Lung (tissue), 12 donors: ENCODE results near the gene KIAA0930. TPM values are rescaled to one million over a fixed set of nuclear protein-coding genes. Genes with fewer than 3 reads are reported as not detected.

Experiments used
- ATAC-seq: fragments of 200-7000 bp; cut with Tn5 transposase; one replicate; pipeline ENCODE4 v1.9.1; 2020; ENCODE audit warnings: moderate number of reproducible peaks; ENCODE audit not compliant: insufficient read depth, low FRiP score
- DNase-seq, 3 donors: peaks; one replicate each; pipeline ENCODE4 v3.0.0-alpha.2; 2013 to 2017
- H3K27ac ChIP-seq, 2 donors: one replicate each; pipeline ENCODE4 v1.5.1; 2013; ENCODE audit warnings: mild to moderate bottlenecking in 2 of 2, moderate library complexity in 2 of 2, control low read depth in 1 of 2, inconsistent platforms in 1 of 2, low read depth in 1 of 2, low read length in 1 of 2
- H3K27me3 ChIP-seq, 3 donors: one replicate each; pipeline ENCODE4 v1.5.1; 2013; ENCODE audit warnings: low read length in 2 of 3; ENCODE audit not compliant: control insufficient read depth in 3 of 3, insufficient read depth in 3 of 3
- H3K36me3 ChIP-seq, 4 donors: one replicate each; pipeline ENCODE4 v1.5.1; 2013; ENCODE audit warnings: low read length in 4 of 4, mild to moderate bottlenecking in 1 of 4, moderate library complexity in 1 of 4; ENCODE audit not compliant: control insufficient read depth in 4 of 4, insufficient read depth in 4 of 4
- H3K4me1 ChIP-seq, 5 donors: one replicate each; pipeline ENCODE4 v1.5.1; 2013; ENCODE audit warnings: low read length in 5 of 5, mild to moderate bottlenecking in 2 of 5, moderate library complexity in 1 of 5; ENCODE audit not compliant: control insufficient read depth in 5 of 5, insufficient read depth in 5 of 5
- H3K4me3 ChIP-seq: one replicate; pipeline ENCODE4 v1.5.1; 2013; ENCODE audit warnings: mild to moderate bottlenecking, control low read depth, moderate library complexity
- H3K9ac ChIP-seq, 2 donors: one replicate each; pipeline ENCODE4 v1.5.1; 2013; ENCODE audit warnings: low read length in 2 of 2, control low read depth in 1 of 2; ENCODE audit not compliant: insufficient read depth in 1 of 2
- H3K9me3 ChIP-seq, 4 donors: one replicate each; pipeline ENCODE4 v1.5.1; 2013; ENCODE audit warnings: low read length in 3 of 4, mild to moderate bottlenecking in 1 of 4, moderate library complexity in 1 of 4; ENCODE audit not compliant: control insufficient read depth in 4 of 4, insufficient read depth in 3 of 4
- WGBS, 2 donors: extraction: QIAGEN DNeasy Blood & Tissue Kit; methylation state at CpG; one replicate each; pipeline ENCODE4 v1.1.7; 2013; 5-methylcytosine and 5-hydroxymethylcytosine counted together
- polyA plus RNA-seq, 2 donors: library from polyadenylated mRNA; stranded (reverse); fragments of 200-250 nt; gene quantifications; one replicate each; pipeline ENCODE4 v1.2.1, GENCODE V29; 2013
- total RNA-seq, 2 donors: library from RNA; depleted of rRNA in 1 of 2; stranded (reverse); fragments of >200 nt in 1 of 2; gene quantifications; one replicate each; pipeline ENCODE4 v1.2.1, GENCODE V29; 2014 to 2021
- TF ChIP-seq, protein P1 (sequence below): IDR thresholded peaks from 2 replicates; pipeline ENCODE4 v1.5.1; 2012; ENCODE audit warnings: mild to moderate bottlenecking; ENCODE audit errors: control extremely low read depth, extremely low read depth
- donor health status: control.
- donor health status: control.
- donor health status: Bipolar disorder and iron deficiency.
- donor health status: healthy.
- donor health status: DM: yes; HTN: yes; CAD: no.

The KIAA0930 gene
- total and polyA plus RNA-seq, 4 donors: 25.9 to 67.3 (median 57.3) TPM

DNA sequence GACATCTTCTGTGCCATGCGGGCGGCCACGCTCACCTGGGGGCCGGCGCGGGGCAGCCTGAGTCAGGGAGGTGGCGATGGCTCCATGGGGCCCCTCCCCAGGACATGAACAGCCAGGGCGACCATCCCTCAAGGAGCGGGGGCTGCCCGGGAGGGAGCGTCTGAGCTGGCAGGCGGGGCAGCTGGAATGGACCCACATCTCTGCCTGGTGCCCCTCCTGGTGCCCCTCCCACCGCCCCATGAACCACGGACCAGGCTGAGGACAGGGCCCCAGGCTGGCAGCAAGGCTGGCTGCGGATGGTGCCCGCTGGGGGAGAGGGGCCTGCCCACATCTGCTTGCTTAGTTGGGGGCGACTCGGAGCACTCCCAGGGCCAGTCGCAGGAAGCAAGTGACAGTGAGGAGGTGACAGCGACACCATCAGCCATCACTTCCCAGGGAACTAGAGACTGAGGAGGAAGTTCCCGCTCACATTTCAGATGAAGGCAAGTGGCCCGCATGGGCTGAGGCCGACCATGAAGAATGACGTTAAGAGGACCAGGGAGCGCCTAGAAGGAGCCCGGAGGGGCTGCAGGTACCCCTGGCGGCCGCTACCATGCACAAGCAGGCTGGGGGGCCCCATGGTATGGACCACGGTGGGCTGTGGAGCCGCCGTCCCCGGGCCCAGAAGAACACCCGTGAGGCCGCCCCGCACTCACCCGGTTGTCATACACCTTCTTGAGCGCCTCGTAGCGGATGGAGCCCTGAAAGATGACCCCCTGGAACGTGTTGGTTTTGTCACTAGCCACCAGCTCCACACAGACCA lies 37.3 kb downstream of the KIAA0930 start:
- peaks cover 0 to 61% (median 4%) of the 10 kb centered on the region in 4 donors for H3K36me3 ChIP-seq
- no peaks in the 10 kb centered on the region for H3K27me3 ChIP-seq
- H3K27ac ChIP-seq: no peak overlapping the region
- DNase-seq (no peak), ATAC-seq (no peak)
- 92 to 96% methylated on average over 40 of the region's 40 CpGs for WGBS, 2 donors
- TF ChIP-seq, protein P1, sequence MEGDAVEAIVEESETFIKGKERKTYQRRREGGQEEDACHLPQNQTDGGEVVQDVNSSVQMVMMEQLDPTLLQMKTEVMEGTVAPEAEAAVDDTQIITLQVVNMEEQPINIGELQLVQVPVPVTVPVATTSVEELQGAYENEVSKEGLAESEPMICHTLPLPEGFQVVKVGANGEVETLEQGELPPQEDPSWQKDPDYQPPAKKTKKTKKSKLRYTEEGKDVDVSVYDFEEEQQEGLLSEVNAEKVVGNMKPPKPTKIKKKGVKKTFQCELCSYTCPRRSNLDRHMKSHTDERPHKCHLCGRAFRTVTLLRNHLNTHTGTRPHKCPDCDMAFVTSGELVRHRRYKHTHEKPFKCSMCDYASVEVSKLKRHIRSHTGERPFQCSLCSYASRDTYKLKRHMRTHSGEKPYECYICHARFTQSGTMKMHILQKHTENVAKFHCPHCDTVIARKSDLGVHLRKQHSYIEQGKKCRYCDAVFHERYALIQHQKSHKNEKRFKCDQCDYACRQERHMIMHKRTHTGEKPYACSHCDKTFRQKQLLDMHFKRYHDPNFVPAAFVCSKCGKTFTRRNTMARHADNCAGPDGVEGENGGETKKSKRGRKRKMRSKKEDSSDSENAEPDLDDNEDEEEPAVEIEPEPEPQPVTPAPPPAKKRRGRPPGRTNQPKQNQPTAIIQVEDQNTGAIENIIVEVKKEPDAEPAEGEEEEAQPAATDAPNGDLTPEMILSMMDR: no peak
- no peak overlapping the region for H3K4me3 ChIP-seq
- no peaks in the 10 kb centered on the region for H3K4me1 ChIP-seq
- H3K9me3 ChIP-seq: peaks cover 0 to 6% (median 0%) of the 10 kb centered on the region in 4 donors
- no peak overlapping the region for H3K9ac ChIP-seq

GRCh38 chr22:45202333-45203149 lies 38.2 kb downstream of the KIAA0930 start:
- Histone ChIP-seq H3K4me3 (no peak overlapping the region), H3K36me3 (peaks cover 0 to 67% (median 5%) of the 10 kb centered on the region in 4 donors), H3K27ac (no peak overlapping the region), H3K27me3 (no peaks in the 10 kb centered on the region), H3K9me3 (peaks cover 0 to 9% (median 0%) of the 10 kb centered on the region in 4 donors), H3K9ac (no peak overlapping the region), H3K4me1 (no peaks in the 10 kb centered on the region)
- TF ChIP-seq, protein P1: no peak
- ATAC-seq (no peak), DNase-seq (no peak)
- 94 to 97% methylated on average over 34 to 36 of the region's 36 CpGs for WGBS, 2 donors

GRCh38 chr22:45201678-45202332 lies 38.9 kb downstream of the KIAA0930 start:
- 67 to 78% methylated on average over 9 of the region's 9 CpGs for WGBS, 2 donors
- no peak overlapping the region for H3K27ac ChIP-seq
- H3K36me3 ChIP-seq: peaks cover 0 to 74% (median 5%) of the 10 kb centered on the region in 4 donors

More at GRCh38 chr22:45201678-45202332, 38.9 kb downstream of the KIAA0930 start:
- DNase-seq: no peak
- ATAC-seq: no peak
- TF ChIP-seq, protein P1: no peak
- H3K9ac ChIP-seq: no peak overlapping the region
- no peaks in the 10 kb centered on the region for H3K4me1 ChIP-seq
- H3K9me3 ChIP-seq: peaks cover 0 to 12% (median 0%) of the 10 kb centered on the region in 4 donors
- H3K4me3 ChIP-seq: no peak overlapping the region
- no peaks in the 10 kb centered on the region for H3K27me3 ChIP-seq
